Gastroesophageal sphincter (tissue), 3 donors: Measurements from ENCODE around the gene MOB1B.

Experiments
- CTCF ChIP-seq, 4 experiments: fragments of 200-600 bp in 2 of 4; fragments of 450-650 bp in 2 of 4; sonication (generic) in 1 of 4; IDR thresholded peaks; one replicate each; pipeline ENCODE4 v1.5.1; 2017 to 2019; ENCODE audit warnings: antibody characterized with exemption in 4 of 4, mild to moderate bottlenecking in 2 of 4, moderate library complexity in 2 of 4
- POLR2AphosphoS5 ChIP-seq: sonication (generic); formaldehyde crosslinking; IDR thresholded peaks from one replicate; pipeline ENCODE4 v1.6.1; 2017; ENCODE audit warnings: antibody characterized with exemption

GRCh38 chr4:71008196-71008595 is 106.0 kb downstream of the MOB1B start:
- TF ChIP-seq CTCF (IDR thresholded peaks at IDR 0.05) (no peak), POLR2AphosphoS5 (no peak)
